Mammary epithelial cell (primary cell): ENCODE results near the gene LBHD2.

Source experiments
- EZH2 ChIP-seq: IDR thresholded peaks from 2 replicates; pipeline ENCODE4 v1.6.1; 2012; ENCODE audit warnings: low read length, inconsistent platforms, borderline replicate concordance
- TF ChIP-seq, protein P1 (sequence below), 2 donors: IDR thresholded peaks in 1 of 2; conservative IDR thresholded peaks in 1 of 2; 2 replicates each; pipeline ENCODE4 v1.5.1; 2011 to 2012; ENCODE audit warnings: inconsistent platforms in 2 of 2, low read length in 2 of 2, mild to moderate bottlenecking in 2 of 2, control low read depth in 1 of 2, low read depth in 1 of 2; ENCODE audit not compliant: insufficient read depth in 1 of 2; ENCODE audit errors: extremely low read depth in 1 of 2

DNA sequence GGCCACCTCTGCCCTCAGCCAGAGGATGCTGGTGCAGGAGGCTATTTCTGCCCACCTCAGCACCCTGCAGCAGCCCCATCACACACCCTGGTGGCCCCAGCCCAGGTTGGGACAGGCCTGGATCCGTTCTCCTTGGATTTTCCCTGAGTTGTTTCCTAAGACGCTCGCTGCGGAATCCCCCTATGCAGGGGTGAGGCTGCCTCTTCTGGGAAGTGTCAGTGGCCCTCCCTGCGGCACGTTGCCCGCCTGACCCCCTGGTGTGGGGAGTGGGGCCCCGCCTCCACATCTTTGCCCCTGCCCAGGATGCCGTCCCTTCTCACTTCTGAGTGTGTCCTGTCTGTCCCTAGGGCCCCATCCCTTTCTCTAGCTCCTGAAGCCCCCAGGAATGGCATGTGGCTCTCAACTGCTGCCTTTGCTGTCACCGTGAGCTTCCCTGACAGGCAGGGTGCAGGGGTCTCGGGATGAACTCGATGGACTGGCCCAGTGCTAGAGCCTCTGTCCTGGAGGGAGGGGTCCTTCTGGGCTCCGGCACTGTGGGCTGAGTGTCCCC is 9.9 kb downstream of the LBHD2 start:
- TF ChIP-seq, protein P1, sequence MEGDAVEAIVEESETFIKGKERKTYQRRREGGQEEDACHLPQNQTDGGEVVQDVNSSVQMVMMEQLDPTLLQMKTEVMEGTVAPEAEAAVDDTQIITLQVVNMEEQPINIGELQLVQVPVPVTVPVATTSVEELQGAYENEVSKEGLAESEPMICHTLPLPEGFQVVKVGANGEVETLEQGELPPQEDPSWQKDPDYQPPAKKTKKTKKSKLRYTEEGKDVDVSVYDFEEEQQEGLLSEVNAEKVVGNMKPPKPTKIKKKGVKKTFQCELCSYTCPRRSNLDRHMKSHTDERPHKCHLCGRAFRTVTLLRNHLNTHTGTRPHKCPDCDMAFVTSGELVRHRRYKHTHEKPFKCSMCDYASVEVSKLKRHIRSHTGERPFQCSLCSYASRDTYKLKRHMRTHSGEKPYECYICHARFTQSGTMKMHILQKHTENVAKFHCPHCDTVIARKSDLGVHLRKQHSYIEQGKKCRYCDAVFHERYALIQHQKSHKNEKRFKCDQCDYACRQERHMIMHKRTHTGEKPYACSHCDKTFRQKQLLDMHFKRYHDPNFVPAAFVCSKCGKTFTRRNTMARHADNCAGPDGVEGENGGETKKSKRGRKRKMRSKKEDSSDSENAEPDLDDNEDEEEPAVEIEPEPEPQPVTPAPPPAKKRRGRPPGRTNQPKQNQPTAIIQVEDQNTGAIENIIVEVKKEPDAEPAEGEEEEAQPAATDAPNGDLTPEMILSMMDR (conservative IDR thresholded peaks at IDR 0.05 in 1 of 2, IDR thresholded peaks at IDR 0.05 in 1 of 2; ENCODE audit: extremely low read depth in 1 of 2, insufficient read depth in 1 of 2, low read depth in 1 of 2, low read length in 2 of 2), result no peak
- TF ChIP-seq EZH2, result no peak
